Activated CD4-positive, alpha-beta memory T cell treated with anti-CD3 and anti-CD28 coated beads, Interleukin-2, amount 10 ng/mL, durations not matched to agents 7 days and 5 days (primary cell): ENCODE measurements around the gene LDB2. TPM values are rescaled to one million over a fixed set of nuclear protein-coding genes. Genes with fewer than 3 reads are reported as not detected.

Source experiments
- CTCF ChIA-PET: fragments of 350-600 bp; sonication (Branson Sonifier 250); formaldehyde crosslinking; loops from one replicate; lab custom pipeline; 2021; ENCODE audit warnings: antibody characterized with exemption, inconsistent platforms; lab: Charles Lee
- POLR2A ChIA-PET: fragments of 350-600 bp; sonication (Branson Sonifier 250); formaldehyde crosslinking; loops from one replicate; lab custom pipeline; 2021; ENCODE audit warnings: antibody characterized with exemption; lab: Charles Lee
- DNase-seq: peaks from one replicate; pipeline ENCODE4 v3.0.0-alpha.2; 2020
- H3K27ac Mint-ChIP-seq: one replicate; pipeline ENCODE4 v1.8.0; 2021; ENCODE audit warnings: mild to moderate bottlenecking, mixed read lengths
- H3K27me3 Mint-ChIP-seq: one replicate; pipeline ENCODE4 v1.8.0; 2021; ENCODE audit warnings: mixed read lengths
- H3K36me3 Mint-ChIP-seq: one replicate; pipeline ENCODE4 v1.8.0; 2021; ENCODE audit warnings: low read depth, mixed read lengths
- H3K4me1 Mint-ChIP-seq: one replicate; pipeline ENCODE4 v1.8.0; 2021; ENCODE audit warnings: mixed read lengths
- H3K4me3 Mint-ChIP-seq: one replicate; pipeline ENCODE4 v1.8.0; 2021; ENCODE audit warnings: mild to moderate bottlenecking, mixed read lengths
- H3K9me3 Mint-ChIP-seq: one replicate; pipeline ENCODE4 v1.8.0; 2021; ENCODE audit warnings: mixed read lengths
- total RNA-seq, 2 experiments: library from RNA; stranded (reverse); gene quantifications; one replicate each; pipeline ENCODE4 v1.2.3, GENCODE V29; 2021

Gene LDB2
- total RNA-seq, 2 experiments from 2014 or later = not detected

GRCh38 chr4:16682975-16683374, 215.5 kb downstream of the LDB2 start:
- Mint-ChIP-seq H3K9me3 (no peaks in the 10 kb centered on the region), H3K4me3 (no peak overlapping the region), H3K27me3 (no peaks in the 10 kb centered on the region), H3K36me3 (no peaks in the 10 kb centered on the region), H3K27ac (no peak overlapping the region), H3K4me1 (no peaks in the 10 kb centered on the region)
- no peak for DNase-seq
- POLR2A ChIA-PET = no interaction called here
- CTCF ChIA-PET = no interaction called here

DNA sequence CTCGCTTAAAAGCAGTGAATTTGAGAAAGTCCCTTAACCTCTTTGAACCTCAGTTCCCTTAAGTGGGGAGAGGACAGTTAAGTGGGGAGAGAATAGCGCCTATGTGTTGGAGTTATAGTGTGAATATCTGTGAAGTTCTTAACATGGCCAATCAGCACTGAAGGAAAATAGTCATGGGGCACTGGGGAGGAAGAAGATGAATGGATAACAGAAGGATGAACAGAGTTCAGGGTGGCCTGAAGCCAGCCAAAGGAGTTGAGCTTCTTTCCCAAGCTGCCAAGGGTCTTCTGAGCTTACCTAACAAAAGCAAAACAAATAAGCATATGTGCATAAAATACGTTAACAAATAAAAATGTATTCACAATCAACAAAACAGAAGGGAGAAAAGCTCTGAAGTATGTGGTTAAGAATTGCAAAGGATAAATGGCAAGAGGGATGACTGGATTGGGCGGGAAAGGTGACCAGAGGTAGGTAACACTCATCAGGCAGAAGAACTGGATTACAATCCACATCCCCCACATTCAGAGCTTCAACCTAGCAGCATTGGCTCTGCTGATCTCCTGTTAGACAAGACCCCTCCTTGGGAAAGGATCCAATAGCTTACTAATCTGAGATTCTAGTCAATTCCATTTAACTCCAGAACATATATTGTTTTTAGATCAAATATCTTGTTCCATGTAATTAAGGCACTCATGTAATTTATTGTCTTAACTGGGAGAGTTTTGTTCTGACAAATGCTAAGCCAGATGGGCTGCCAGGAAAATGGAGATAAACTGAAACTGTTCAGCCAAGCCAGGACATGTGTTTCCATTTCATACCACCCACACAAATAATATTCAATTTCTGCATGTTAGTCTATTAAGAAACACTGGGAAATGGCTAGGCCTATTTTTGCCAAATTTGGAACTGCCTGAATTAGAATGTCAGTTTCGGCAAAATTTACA, 221.2 kb downstream of the LDB2 start:
- no peak for DNase-seq
- H3K36me3 Mint-ChIP-seq = no peaks in the 10 kb centered on the region
- H3K4me3 Mint-ChIP-seq = no peak overlapping the region
- no peaks in the 10 kb centered on the region for H3K9me3 Mint-ChIP-seq
- ChIA-PET CTCF (no interaction called here), POLR2A (no interaction called here)
- H3K27ac Mint-ChIP-seq = no peak overlapping the region
- H3K27me3 Mint-ChIP-seq = no peaks in the 10 kb centered on the region
- H3K4me1 Mint-ChIP-seq = no peaks in the 10 kb centered on the region

GRCh38 chr4:16676230-16676770, 222.1 kb downstream of the LDB2 start:
- Mint-ChIP-seq H3K4me1 (no peaks in the 10 kb centered on the region), H3K4me3 (no peak overlapping the region), H3K9me3 (no peaks in the 10 kb centered on the region), H3K36me3 (no peaks in the 10 kb centered on the region), H3K27ac (no peak overlapping the region), H3K27me3 (no peaks in the 10 kb centered on the region)
- POLR2A ChIA-PET = no interaction called here
- CTCF ChIA-PET = no interaction called here
- DNase-seq = no peak

GRCh38 chr4:16674082-16674481, 224.4 kb downstream of the LDB2 start:
- POLR2A ChIA-PET = no interaction called here
- CTCF ChIA-PET = no interaction called here
- Mint-ChIP-seq H3K27ac (no peak overlapping the region), H3K36me3 (no peaks in the 10 kb centered on the region), H3K4me1 (no peaks in the 10 kb centered on the region), H3K9me3 (no peaks in the 10 kb centered on the region), H3K4me3 (no peak overlapping the region), H3K27me3 (no peaks in the 10 kb centered on the region)
- no peak for DNase-seq

GRCh38 chr4:16672421-16672820, 226.0 kb downstream of the LDB2 start:
- Mint-ChIP-seq H3K4me1 (no peaks in the 10 kb centered on the region), H3K27me3 (no peaks in the 10 kb centered on the region), H3K27ac (no peak overlapping the region), H3K4me3 (no peak overlapping the region), H3K9me3 (no peaks in the 10 kb centered on the region), H3K36me3 (no peaks in the 10 kb centered on the region)
- ChIA-PET CTCF (no interaction called here), POLR2A (no interaction called here)
- no peak for DNase-seq

DNA sequence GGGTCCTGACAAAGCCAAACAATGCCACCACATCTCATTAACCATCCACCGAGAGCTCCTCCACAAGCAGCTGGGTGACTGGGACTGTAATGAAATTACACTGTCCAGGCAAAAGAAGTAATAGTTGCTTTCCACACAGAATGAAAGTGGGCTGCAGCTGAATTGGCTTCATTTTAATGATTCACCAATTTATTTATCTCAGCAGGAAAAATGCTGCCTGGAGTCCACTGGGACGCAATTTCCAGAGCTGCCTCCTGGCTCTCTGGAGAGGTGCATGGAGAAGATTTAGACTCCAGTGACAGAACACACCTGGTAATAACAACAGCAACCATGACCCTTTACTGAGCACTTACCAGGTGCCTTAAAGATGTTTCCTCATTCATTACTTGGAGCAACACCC, 226.7 kb downstream of the LDB2 start:
- no peaks in the 10 kb centered on the region for H3K36me3 Mint-ChIP-seq
- CTCF ChIA-PET = no interaction called here
- POLR2A ChIA-PET = no interaction called here
- no peak overlapping the region for H3K27ac Mint-ChIP-seq
- H3K27me3 Mint-ChIP-seq = no peaks in the 10 kb centered on the region
- no peaks in the 10 kb centered on the region for H3K4me1 Mint-ChIP-seq
- no peak for DNase-seq
- no peaks in the 10 kb centered on the region for H3K9me3 Mint-ChIP-seq
- H3K4me3 Mint-ChIP-seq = no peak overlapping the region

DNA sequence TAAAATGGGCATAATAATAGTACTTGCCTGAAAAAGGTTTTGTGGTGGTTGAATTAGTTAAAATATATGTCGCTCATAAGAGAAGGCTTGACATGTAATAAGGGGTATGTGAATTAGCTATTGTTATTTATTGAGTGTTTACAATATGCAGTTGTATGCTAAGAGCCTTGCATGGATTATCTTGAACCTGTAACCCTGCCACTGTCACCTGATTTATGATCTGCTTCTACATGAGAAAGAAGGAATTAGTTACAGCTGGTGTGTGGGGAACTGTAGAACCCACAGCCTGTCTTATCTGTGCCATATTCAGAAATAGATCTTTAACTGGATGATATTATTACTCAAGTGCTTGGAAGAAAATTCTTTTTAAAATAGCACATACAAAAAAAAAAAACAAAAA, 227.7 kb downstream of the LDB2 start:
- CTCF ChIA-PET = no interaction called here
- H3K27ac Mint-ChIP-seq = no peak overlapping the region
- no peaks in the 10 kb centered on the region for H3K36me3 Mint-ChIP-seq
- no peak for DNase-seq
- H3K9me3 Mint-ChIP-seq = no peaks in the 10 kb centered on the region
- POLR2A ChIA-PET = no interaction called here
- no peaks in the 10 kb centered on the region for H3K27me3 Mint-ChIP-seq
- H3K4me1 Mint-ChIP-seq = no peaks in the 10 kb centered on the region
- H3K4me3 Mint-ChIP-seq = no peak overlapping the region

DNA sequence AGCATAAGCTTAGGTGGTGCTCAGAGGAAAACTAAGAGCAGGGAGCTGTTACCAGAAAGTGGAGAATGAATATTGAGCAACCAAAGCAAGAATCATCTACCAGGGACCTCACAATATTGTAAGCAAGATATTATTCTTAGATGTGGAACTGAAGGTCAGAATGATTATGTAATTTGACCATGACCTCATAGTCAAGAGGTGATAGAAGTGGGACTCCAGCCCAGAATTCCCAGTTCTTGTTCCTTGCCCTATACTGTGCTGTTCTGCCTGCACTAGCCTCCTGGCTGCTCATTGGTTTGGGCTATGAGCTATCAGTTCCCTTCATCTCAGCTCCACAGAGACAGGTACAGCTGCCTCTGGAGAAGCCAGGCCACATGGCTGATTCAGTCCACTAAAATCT, 229.4 kb downstream of the LDB2 start:
- no peaks in the 10 kb centered on the region for H3K4me1 Mint-ChIP-seq
- POLR2A ChIA-PET = no interaction called here
- CTCF ChIA-PET = no interaction called here
- no peak overlapping the region for H3K4me3 Mint-ChIP-seq
- no peak for DNase-seq
- H3K36me3 Mint-ChIP-seq = no peaks in the 10 kb centered on the region
- no peaks in the 10 kb centered on the region for H3K9me3 Mint-ChIP-seq
- H3K27me3 Mint-ChIP-seq = no peaks in the 10 kb centered on the region
- H3K27ac Mint-ChIP-seq = no peak overlapping the region

DNA sequence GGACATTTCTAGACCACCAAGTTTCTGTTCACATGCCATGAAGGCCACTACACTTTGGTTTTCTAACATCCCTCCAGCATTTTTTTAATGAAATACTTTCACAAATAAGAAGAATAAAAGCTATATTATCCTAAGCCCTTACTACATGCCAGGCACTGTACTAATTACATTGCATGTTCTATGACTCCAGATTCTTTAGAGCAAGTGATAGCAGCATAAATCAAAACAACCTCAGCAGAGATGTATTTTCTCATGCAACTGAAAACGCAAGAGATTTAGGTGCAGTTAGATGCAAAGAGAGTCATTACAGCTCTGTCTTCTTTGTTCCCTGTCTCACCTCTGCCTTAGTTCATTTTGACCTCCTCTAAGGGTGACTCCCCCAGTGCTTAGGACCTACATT, 230.0 kb downstream of the LDB2 start:
- Mint-ChIP-seq H3K27ac (no peak overlapping the region), H3K9me3 (no peaks in the 10 kb centered on the region), H3K36me3 (no peaks in the 10 kb centered on the region), H3K4me1 (no peaks in the 10 kb centered on the region), H3K4me3 (no peak overlapping the region), H3K27me3 (no peaks in the 10 kb centered on the region)
- DNase-seq = no peak
- ChIA-PET CTCF (no interaction called here), POLR2A (no interaction called here)

DNA sequence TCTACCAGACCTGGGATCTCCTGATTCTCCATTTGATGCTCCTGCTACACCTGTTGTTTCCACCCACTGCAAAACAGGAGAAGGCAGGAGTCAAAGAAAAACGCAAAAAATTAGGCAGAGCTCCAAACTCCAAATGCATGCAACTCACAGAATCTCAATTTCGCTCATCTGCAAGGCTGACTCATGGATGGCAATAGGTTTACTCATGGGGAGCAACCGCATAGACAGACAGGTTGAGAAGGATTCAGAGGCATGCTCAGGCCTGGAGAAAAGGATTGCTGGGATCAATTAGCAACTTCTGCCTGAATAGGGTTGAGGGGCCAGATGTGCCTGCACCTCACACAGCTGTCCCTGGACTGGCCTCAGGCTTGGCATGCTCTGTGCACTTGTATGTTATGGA, 231.0 kb downstream of the LDB2 start:
- H3K4me3 Mint-ChIP-seq = no peak overlapping the region
- no peak overlapping the region for H3K27ac Mint-ChIP-seq
- no peaks in the 10 kb centered on the region for H3K4me1 Mint-ChIP-seq
- no peak for DNase-seq
- no peaks in the 10 kb centered on the region for H3K9me3 Mint-ChIP-seq
- no peaks in the 10 kb centered on the region for H3K27me3 Mint-ChIP-seq
- POLR2A ChIA-PET = no interaction called here
- CTCF ChIA-PET = no interaction called here
- no peaks in the 10 kb centered on the region for H3K36me3 Mint-ChIP-seq

DNA sequence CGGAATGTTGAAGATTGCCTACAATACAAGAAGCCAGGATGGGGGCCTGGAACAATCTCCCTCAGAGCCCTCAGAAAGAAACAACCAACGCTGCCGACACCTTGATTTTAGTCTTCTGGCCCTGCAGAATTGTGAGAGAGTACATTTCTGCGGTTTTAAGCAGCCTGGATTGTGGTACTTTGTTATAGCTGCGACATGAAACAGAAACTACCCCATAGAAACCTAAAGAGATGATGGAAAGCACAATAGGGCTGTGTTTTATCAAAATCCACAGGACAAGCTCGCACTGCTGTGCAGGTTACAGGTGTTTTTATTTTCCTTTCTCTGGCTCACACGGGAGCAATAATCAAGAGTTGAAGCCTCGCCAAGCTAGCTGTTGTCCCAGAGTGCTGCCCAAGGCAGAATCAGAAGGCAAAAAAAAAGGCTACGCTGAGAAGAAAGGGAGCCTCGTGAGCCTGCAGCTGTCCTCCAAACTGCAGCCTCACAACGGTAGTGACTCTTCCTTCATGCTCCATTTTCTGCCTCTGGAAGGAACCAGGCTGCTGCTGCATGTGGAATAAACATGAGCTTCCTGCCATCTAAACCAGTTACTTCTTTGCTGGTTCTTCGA, 232.4 kb downstream of the LDB2 start:
- no peaks in the 10 kb centered on the region for H3K27me3 Mint-ChIP-seq
- H3K27ac Mint-ChIP-seq = no peak overlapping the region
- H3K4me1 Mint-ChIP-seq = no peaks in the 10 kb centered on the region
- H3K4me3 Mint-ChIP-seq = no peak overlapping the region
- ChIA-PET POLR2A (no interaction called here), CTCF (no interaction called here)
- no peak for DNase-seq
- H3K36me3 Mint-ChIP-seq = no peaks in the 10 kb centered on the region
- H3K9me3 Mint-ChIP-seq = no peaks in the 10 kb centered on the region

GRCh38 chr4:16663732-16664131, 234.7 kb downstream of the LDB2 start:
- POLR2A ChIA-PET = no interaction called here

DNA sequence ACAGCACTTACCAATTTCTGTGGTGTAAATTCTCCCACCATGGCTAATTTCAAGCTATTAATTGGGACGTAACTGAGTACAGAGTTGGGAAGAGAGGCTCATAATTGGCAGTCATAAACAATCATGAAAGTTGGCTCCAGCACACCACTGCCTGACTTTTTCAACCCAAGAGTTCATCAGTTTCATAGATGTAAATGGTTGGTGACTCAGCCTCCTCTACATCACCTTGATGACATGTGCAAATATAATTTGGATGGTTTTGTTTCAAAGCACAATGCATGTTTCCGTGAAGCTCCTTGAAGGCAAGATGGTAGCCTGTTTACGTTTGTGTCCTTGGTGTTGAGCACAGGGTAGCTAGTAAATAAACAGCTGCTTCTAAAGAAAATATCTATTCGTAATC, 235.1 kb downstream of the LDB2 start:
- ChIA-PET CTCF (no interaction called here), POLR2A (no interaction called here)
- H3K27ac Mint-ChIP-seq = no peak overlapping the region
- H3K36me3 Mint-ChIP-seq = no peaks in the 10 kb centered on the region
- no peaks in the 10 kb centered on the region for H3K9me3 Mint-ChIP-seq
- no peak overlapping the region for H3K4me3 Mint-ChIP-seq
- H3K4me1 Mint-ChIP-seq = no peaks in the 10 kb centered on the region
- DNase-seq = no peak
- no peaks in the 10 kb centered on the region for H3K27me3 Mint-ChIP-seq

More at GRCh38 chr4:16663732-16664131, 234.7 kb downstream of the LDB2 start:
- H3K36me3 Mint-ChIP-seq = no peaks in the 10 kb centered on the region
- H3K4me1 Mint-ChIP-seq = no peaks in the 10 kb centered on the region
- H3K9me3 Mint-ChIP-seq = no peaks in the 10 kb centered on the region
- no peak overlapping the region for H3K4me3 Mint-ChIP-seq
- DNase-seq = no peak
- H3K27me3 Mint-ChIP-seq = no peaks in the 10 kb centered on the region
- no peak overlapping the region for H3K27ac Mint-ChIP-seq
- CTCF ChIA-PET = no interaction called here
